HG03139 (cell line): ENCODE measurements around the gene ABCD1.

Source experiments
- ATAC-seq: cut with Tn5 transposase; IDR thresholded peaks from one replicate; pipeline ENCODE4 v1.9.1; 2021; ENCODE audit not compliant: unreplicated experiment

ABCD1 gene

GRCh38 chrX:153783378-153784013 is 58.8 kb downstream of the ABCD1 start:
- ATAC-seq = no peak

GRCh38 chrX:153784325-153784967 is 59.8 kb downstream of the ABCD1 start:
- no peak for ATAC-seq

DNA sequence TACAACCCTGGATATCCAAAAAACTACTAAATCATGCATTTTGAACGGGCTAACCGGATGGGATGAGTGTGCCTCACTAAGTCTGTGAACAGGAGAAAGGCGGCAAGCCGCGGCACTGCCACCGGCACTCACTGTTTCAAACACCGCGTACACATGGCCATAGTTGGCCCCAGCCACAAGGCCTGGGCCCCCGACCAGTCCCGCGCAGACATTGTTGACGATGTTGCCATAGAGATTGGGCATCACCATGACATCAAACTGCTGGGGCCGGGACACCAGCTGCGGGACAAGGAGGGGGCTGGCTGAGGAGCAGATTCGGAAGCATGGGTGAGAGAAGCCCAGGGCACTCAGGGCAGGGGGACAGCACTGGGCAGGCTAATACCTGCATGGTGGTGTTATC is 62.0 kb downstream of the ABCD1 start:
- ATAC-seq = no peak

- no peak for ATAC-seq
Observed at GRCh38 chrX:153789654-153790053, 65.0 kb downstream of the ABCD1 start.

GRCh38 chrX:153791104-153791852 is 66.6 kb downstream of the ABCD1 start:
- ATAC-seq = no peak

- no peak for ATAC-seq
Observed at GRCh38 chrX:153792368-153792767, 67.7 kb downstream of the ABCD1 start.

GRCh38 chrX:153793291-153793690 is 68.6 kb downstream of the ABCD1 start:
- no peak for ATAC-seq
